Neural crest cell (in vitro differentiated cells): ENCODE results near the gene USP35. TPM values are rescaled to one million over a fixed set of nuclear protein-coding genes. Genes with fewer than 3 reads are reported as not detected.
"Not testable (repeated sequence)": the region's sequence is repeated elsewhere in the genome, so short reads cannot be mapped to it uniquely, and the experiment has no call there.

Source experiments
- DNase-seq: peaks from one replicate; pipeline ENCODE4 v3.0.0; 2021; ENCODE audit warnings: low read depth, mixed read lengths, low spot score
- H3K27ac Mint-ChIP-seq: one replicate; pipeline ENCODE4 v1.8.0; 2021; ENCODE audit warnings: mild to moderate bottlenecking, mixed read lengths; ENCODE audit not compliant: unreplicated experiment
- H3K27me3 Mint-ChIP-seq: 2 replicates; pipeline ENCODE4 v1.8.0; 2021; ENCODE audit warnings: low read depth, mild to moderate bottlenecking, mixed read lengths
- H3K36me3 Mint-ChIP-seq: 2 replicates; pipeline ENCODE4 v1.8.0; 2021; ENCODE audit warnings: low read depth, mild to moderate bottlenecking, mixed read lengths
- H3K4me1 Mint-ChIP-seq: 2 replicates; pipeline ENCODE4 v1.8.0; 2021; ENCODE audit warnings: mixed read lengths
- H3K4me3 Mint-ChIP-seq: one replicate; pipeline ENCODE4 v1.8.0; 2021; ENCODE audit warnings: mild to moderate bottlenecking, mixed read lengths
- H3K9me3 Mint-ChIP-seq: 2 replicates; pipeline ENCODE4 v1.8.0; 2021; ENCODE audit warnings: mixed read lengths
- total RNA-seq: library from RNA; stranded (reverse); gene quantifications from 2 replicates; pipeline ENCODE4 v1.2.1, GENCODE V29; 2021
- TF ChIP-seq, protein P1 (sequence below): fragments of 200-600 bp; sonication (generic); conservative IDR thresholded peaks from 2 replicates; pipeline ENCODE4 v1.5.0; 2021; ENCODE audit warnings: antibody characterized with exemption, mild to moderate bottlenecking

USP35 gene
- total RNA-seq, 1 donor from 2014 or later = 11.1 TPM

- H3K36me3 Mint-ChIP-seq = peaks cover 12% of the 10 kb centered on the region
- H3K27ac Mint-ChIP-seq = no peak overlapping the region
- TF ChIP-seq, protein P1, sequence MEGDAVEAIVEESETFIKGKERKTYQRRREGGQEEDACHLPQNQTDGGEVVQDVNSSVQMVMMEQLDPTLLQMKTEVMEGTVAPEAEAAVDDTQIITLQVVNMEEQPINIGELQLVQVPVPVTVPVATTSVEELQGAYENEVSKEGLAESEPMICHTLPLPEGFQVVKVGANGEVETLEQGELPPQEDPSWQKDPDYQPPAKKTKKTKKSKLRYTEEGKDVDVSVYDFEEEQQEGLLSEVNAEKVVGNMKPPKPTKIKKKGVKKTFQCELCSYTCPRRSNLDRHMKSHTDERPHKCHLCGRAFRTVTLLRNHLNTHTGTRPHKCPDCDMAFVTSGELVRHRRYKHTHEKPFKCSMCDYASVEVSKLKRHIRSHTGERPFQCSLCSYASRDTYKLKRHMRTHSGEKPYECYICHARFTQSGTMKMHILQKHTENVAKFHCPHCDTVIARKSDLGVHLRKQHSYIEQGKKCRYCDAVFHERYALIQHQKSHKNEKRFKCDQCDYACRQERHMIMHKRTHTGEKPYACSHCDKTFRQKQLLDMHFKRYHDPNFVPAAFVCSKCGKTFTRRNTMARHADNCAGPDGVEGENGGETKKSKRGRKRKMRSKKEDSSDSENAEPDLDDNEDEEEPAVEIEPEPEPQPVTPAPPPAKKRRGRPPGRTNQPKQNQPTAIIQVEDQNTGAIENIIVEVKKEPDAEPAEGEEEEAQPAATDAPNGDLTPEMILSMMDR = no peak
- no peak overlapping the region for H3K4me3 Mint-ChIP-seq
- no peak for DNase-seq
- no peaks in the 10 kb centered on the region for H3K9me3 Mint-ChIP-seq
- no peaks in the 10 kb centered on the region for H3K27me3 Mint-ChIP-seq
- no peaks in the 10 kb centered on the region for H3K4me1 Mint-ChIP-seq
These were observed 40.4 kb downstream of the USP35 start for GRCh38 chr11:78229106-78229505.

DNA sequence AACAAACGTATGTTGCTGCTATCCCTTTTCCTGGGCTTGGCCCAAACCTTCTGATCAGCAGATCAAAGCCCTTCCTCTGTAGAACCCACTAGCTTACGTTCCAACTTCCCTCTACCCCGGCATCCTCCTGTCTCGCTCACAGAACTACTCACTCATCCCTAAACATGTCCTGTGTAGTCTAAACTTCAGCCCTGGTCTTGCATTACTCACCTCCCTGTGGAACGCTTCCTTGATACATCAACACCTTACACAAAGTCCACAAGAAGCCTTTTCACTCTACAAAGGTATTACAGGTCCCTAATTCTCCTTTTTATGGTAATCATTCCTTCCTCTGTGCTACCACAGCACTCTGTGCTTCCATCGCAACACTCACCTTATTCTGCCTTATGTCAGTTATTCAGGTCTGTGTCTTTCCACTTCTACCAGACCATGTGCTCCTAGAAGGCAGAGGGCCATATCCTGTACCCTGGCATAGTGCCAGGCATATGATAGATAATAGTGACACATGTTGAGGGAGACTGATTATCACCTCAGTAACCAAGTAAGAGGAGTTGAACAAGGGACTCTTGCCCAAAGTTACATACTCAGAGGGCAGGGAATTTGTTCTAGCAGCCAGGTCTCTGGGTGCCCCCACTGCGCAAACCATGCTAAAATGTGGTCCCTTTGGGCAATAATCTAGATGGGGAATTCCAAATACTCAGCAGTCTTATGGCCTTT lies 41.6 kb downstream of the USP35 start:
- peaks cover 4% of the 10 kb centered on the region for H3K36me3 Mint-ChIP-seq
- H3K27ac Mint-ChIP-seq = no peak overlapping the region
- H3K9me3 Mint-ChIP-seq = no peaks in the 10 kb centered on the region
- DNase-seq = no peak
- H3K27me3 Mint-ChIP-seq = no peaks in the 10 kb centered on the region
- TF ChIP-seq, protein P1 = no peak
- H3K4me3 Mint-ChIP-seq = no peak overlapping the region
- no peaks in the 10 kb centered on the region for H3K4me1 Mint-ChIP-seq

- DNase-seq = no peak
- H3K9me3 Mint-ChIP-seq = no peaks in the 10 kb centered on the region
- H3K36me3 Mint-ChIP-seq = peaks cover 10% of the 10 kb centered on the region
- H3K4me3 Mint-ChIP-seq = no peak overlapping the region
- no peaks in the 10 kb centered on the region for H3K4me1 Mint-ChIP-seq
- no peaks in the 10 kb centered on the region for H3K27me3 Mint-ChIP-seq
- no peak overlapping the region for H3K27ac Mint-ChIP-seq
- TF ChIP-seq, protein P1 = no peak
These were observed 43.3 kb downstream of the USP35 start for GRCh38 chr11:78231962-78232501.

DNA sequence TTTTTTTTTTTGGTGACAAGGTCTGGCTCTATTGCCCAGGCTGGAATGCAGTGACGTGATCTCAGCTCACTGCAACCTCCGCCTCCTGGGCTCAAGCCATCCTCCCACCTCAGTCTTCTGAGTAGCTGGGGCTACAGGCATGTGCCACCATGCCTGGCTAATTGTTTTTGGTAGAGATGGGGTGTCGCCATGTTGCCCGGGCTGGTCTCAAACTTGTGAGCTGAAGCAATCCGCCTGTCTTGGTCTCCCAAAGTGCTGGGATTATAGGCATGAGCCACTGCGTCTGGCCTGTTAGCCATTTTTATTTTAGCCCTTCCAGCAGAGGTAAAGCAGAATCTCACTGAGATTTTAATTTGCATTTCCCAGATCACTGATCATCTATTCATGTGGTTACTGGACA lies 44.3 kb downstream of the USP35 start:
- H3K4me3 Mint-ChIP-seq, H3K9me3 Mint-ChIP-seq, H3K4me1 Mint-ChIP-seq, H3K27ac Mint-ChIP-seq, DNase-seq, H3K27me3 Mint-ChIP-seq: not testable (repeated sequence)
- H3K36me3 Mint-ChIP-seq = peaks cover 19% of the 10 kb centered on the region

- H3K4me1 Mint-ChIP-seq = no peaks in the 10 kb centered on the region
- peaks cover 23% of the 10 kb centered on the region for H3K36me3 Mint-ChIP-seq
- no peaks in the 10 kb centered on the region for H3K9me3 Mint-ChIP-seq
- no peaks in the 10 kb centered on the region for H3K27me3 Mint-ChIP-seq
- no peak overlapping the region for H3K4me3 Mint-ChIP-seq
- H3K27ac Mint-ChIP-seq = no peak overlapping the region
- no peak for DNase-seq
- TF ChIP-seq, protein P1 = no peak
These were observed 45.3 kb downstream of the USP35 start for GRCh38 chr11:78234006-78234405.

DNA sequence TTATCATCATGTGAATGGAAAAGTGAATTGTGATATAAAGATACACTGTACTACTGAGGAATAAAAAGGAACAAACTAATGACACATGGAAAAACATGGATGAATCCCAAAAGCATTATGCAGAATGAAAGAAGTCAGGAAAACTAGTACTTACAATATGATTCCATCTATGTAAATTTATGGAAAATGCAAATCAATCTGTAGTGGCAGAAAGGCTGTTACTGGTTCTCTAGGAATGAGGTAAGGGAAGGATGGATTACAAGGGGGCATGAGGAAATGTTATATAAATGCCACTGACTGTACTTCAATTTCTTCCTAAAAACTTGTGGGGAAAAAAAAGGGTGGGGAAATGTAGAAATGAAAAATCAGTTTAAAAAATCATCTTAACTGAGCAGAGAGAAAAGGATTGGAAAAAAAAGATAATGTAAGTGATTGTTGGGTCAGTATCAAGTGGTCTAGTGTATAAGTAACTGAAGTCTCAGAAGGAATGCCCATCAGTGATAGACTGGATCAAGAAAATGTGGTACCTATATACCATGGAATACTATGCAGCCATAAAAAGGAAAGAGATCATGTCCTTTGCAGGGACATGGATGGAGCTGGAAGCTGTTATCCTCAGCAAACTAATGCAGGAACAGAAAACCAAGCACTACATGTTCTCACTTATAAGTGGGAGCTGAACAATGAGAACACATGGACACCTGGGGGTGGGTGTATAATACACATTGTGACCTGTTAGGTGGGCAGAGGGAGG lies 48.8 kb downstream of the USP35 start:
- Mint-ChIP-seq H3K27me3 (no peaks in the 10 kb centered on the region), H3K9me3 (peaks cover 12% of the 10 kb centered on the region), H3K27ac (no peak overlapping the region), H3K36me3 (peaks cover 39% of the 10 kb centered on the region), H3K4me3 (no peak overlapping the region), H3K4me1 (no peaks in the 10 kb centered on the region)
- DNase-seq = no peak
- TF ChIP-seq, protein P1 = no peak
